HG03135 (cell line): ENCODE results near the gene GALR2.

Experiments
- ATAC-seq: cut with Tn5 transposase; IDR thresholded peaks from one replicate; pipeline ENCODE4 v1.9.1; 2021; ENCODE audit warnings: mild to moderate bottlenecking, moderate library complexity; ENCODE audit not compliant: unreplicated experiment

GALR2 gene

DNA sequence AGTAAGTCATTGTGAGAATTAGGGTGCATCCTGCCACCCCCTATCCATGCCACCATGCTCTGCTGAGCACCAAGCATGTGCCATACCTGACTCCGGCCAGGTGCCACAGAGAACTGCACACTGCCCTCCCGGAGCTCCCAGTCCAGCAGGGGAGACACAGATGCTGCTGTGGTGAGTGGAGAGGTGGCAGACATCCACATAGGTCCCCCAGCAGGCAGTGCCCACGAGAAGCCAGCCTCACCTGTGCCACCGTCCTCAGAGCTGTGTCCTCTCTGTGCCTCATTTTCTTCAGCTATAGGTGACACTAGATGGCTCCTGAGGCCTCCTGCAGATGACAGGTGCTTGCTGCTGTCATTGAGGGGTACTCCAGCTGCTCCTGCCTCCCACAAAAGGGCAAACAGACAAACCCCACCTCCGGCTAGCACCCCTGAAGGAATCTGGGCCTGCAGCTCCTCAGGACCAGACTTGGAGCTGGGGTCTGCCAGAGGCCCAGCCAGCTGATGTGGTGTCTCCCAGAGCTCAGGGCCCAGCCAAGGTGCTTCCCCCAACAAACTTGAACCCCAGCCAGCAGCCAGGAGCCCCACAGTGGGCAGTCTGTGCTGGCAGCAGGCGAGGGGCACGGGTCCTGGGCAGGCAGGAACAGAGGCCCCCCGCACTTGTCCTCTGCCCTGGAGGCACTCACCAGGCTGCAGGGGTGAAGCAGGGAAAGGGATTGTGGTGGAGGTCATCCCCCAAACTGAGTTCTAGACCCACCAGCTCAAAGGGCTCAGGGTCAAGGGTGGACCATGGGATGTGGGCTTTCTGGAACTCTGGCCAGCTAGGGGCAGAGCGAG is 49.4 kb downstream of the GALR2 start:
- ATAC-seq, result no peak

DNA sequence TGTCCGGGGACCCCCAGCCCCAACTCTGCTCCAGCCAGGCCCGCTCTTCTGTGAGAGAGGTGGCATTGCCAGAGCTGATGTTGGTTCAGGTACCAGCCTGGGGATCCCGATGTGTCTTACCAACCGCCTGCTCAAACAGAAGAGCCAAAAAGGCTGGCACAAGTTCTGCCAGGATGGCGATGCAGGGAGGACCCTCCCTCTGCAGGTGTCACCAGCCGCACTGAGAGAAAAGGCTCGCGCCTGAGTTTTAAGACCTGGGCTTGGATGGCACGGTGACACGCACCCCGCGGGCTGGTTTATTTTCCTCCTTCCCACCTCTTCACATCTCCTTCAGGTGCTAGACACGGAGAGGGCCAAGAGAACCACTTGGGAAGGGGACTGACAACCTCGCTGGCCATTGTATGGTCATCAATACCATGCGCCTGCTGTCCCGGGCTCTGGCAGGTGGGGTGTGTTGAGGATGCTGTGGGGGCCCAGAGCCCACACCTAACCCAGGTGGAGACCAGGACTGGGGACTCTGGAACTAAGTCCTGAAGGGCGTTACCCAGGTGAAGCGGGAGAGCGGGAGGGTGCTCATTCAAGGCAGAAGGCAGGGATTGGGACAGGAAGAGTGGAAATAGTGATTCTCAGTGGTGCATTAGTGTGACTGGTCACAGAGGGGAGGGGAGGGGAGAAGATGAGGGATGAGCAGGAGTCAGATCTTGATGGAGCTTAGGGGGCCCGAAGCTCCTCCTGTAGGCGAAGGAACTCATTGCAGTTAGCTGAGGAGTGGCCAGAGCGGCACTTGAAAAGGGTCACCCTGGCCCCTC is 50.2 kb downstream of the GALR2 start:
- ATAC-seq, result no peak

DNA sequence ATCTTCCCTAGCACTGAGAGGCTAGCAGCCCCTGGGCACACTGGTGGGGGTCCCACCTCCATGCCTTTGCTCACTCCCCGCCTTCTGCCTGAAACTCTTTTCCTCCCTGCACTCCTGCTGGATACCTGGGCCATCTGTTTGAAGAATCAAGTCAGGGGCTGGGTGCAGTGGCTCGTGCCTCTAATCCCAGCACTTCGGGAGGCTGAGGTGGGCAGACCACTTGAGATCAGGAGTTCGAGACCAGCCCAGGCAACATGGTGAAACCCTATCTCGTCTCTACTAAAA is 50.8 kb downstream of the GALR2 start:
- ATAC-seq, result no peak

DNA sequence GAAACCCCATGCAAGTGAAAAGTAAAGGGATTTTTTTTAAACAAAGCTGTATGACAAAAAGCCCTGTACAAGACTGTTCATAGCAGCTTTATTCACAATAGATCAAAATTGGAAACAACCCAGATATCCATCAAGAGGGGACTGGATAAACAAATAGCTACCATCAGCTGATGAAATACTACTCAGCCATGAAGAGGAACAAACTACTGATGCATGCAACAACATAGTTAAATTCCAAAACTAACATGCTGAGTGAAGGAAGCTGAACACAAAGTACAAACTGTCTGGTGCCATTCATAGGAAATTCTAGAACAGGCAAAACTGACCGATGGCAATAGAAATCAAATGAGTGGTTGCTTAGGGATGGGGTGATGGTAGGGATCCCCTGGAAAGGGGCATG is 51.3 kb downstream of the GALR2 start:
- ATAC-seq, result no peak
